NT2/D1 (cell line): Measurements from ENCODE around the gene DQX1.
A peak's percentile ranks its signal among the peaks of the same experiment; 100 is the strongest.
"Not testable (repeated sequence)": the region's sequence is repeated elsewhere in the genome, so short reads cannot be mapped to it uniquely, and the experiment has no call there.

Experiments
- DNase-seq: peaks from one replicate; pipeline ENCODE4 v3.0.0-alpha.2; 2011; ENCODE audit warnings: low read depth, low spot score
- H3K27me3 ChIP-seq: 2 replicates; pipeline ENCODE4 v1.6.0; 2011; ENCODE audit warnings: mild to moderate bottlenecking; ENCODE audit not compliant: insufficient read length, insufficient read depth
- H3K36me3 ChIP-seq: 2 replicates; pipeline ENCODE4 v1.6.1; 2011; ENCODE audit warnings: mild to moderate bottlenecking, low read length, mixed read lengths; ENCODE audit not compliant: insufficient read depth, insufficient read length
- H3K4me1 ChIP-seq: 2 replicates; pipeline ENCODE4 v1.5.1; 2011; ENCODE audit not compliant: insufficient read depth, insufficient read length
- H3K4me3 ChIP-seq: 2 replicates; pipeline ENCODE4 v1.5.1; 2011; ENCODE audit warnings: low read depth; ENCODE audit not compliant: insufficient read length
- H3K9ac ChIP-seq: 2 replicates; pipeline ENCODE4 v1.6.0; 2011; ENCODE audit warnings: low read depth; ENCODE audit not compliant: insufficient read length
- H3K9me3 ChIP-seq: 2 replicates; pipeline ENCODE4 v1.5.1; 2011; ENCODE audit warnings: mild to moderate bottlenecking, low read length; ENCODE audit not compliant: insufficient read depth
- SUZ12 ChIP-seq: IDR thresholded peaks from 2 replicates; pipeline ENCODE4 v1.6.1; 2011; ENCODE audit not compliant: insufficient read length, insufficient read depth; ENCODE audit errors: extremely low read depth
- YY1 ChIP-seq: IDR thresholded peaks from 2 replicates; pipeline ENCODE4 v1.6.1; 2011; ENCODE audit not compliant: insufficient read length, insufficient read depth
- ZNF274 ChIP-seq: IDR thresholded peaks from 2 replicates; pipeline ENCODE4 v1.6.1; 2011; ENCODE audit warnings: mild to moderate bottlenecking, low read depth, low read length

The DQX1 gene

DNA sequence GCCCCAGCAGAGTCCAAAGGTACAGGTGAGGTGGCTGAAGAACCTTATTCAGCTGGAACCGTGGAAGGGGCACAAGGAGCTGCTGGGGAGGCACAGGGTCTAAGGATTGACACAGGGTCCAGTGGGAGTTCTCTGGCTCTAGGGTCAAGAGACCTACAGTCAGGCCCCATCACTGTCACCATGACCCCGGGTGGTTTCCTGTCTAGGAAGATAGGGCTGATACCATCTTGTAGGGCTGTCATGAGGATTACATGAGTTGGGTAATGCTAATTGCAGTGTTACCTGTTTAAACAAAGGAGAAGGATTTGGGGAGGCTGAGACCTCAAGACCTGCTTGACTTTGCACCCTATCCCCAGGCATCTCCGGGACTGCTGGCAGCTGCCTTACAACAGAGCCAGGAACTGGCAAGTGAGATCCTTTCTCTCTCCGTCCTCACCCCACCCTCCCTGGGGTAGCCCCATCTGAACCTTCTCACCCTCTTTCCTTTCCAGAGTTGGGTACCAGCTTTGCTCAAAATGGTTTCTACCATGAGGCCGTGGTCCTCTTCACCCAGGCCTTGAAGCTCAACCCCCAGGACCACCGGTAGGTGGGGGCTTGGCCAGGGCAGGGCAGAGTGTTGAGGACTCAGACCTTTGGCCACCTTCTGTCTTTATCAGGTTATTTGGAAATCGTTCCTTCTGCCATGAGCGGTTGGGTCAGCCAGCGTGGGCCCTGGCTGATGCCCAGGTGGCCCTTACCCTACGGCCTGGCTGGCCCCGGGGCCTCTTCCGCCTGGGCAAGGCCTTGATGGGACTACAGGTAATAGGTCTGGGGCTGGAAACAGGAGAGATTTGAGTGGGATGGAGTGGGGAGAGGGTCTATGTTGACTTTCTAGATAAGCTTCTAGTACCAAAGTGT, 34.1 kb downstream of the DQX1 start:
- H3K36me3 ChIP-seq = peaks cover 49% of the 10 kb centered on the region
- H3K9ac ChIP-seq = no peak overlapping the region
- TF ChIP-seq SUZ12 = no peak
- no peak for TF ChIP-seq YY1
- TF ChIP-seq ZNF274 = no peak
- peaks cover 17% of the 10 kb centered on the region for H3K27me3 ChIP-seq
- no peaks in the 10 kb centered on the region for H3K9me3 ChIP-seq
- DNase-seq = no peak
- H3K4me3 ChIP-seq = no peak overlapping the region
- no peaks in the 10 kb centered on the region for H3K4me1 ChIP-seq

- DNase-seq = no peak
- Histone ChIP-seq H3K9me3 (no peaks in the 10 kb centered on the region), H3K36me3 (peaks cover 52% of the 10 kb centered on the region), H3K9ac (no peak overlapping the region), H3K4me3 (no peak overlapping the region), H3K4me1 (no peaks in the 10 kb centered on the region), H3K27me3 (no peaks in the 10 kb centered on the region)
- TF ChIP-seq SUZ12 (no peak), ZNF274 (no peak), YY1 (no peak)
These were observed 36.1 kb downstream of the DQX1 start for GRCh38 chr2:74489906-74490305.

DNA sequence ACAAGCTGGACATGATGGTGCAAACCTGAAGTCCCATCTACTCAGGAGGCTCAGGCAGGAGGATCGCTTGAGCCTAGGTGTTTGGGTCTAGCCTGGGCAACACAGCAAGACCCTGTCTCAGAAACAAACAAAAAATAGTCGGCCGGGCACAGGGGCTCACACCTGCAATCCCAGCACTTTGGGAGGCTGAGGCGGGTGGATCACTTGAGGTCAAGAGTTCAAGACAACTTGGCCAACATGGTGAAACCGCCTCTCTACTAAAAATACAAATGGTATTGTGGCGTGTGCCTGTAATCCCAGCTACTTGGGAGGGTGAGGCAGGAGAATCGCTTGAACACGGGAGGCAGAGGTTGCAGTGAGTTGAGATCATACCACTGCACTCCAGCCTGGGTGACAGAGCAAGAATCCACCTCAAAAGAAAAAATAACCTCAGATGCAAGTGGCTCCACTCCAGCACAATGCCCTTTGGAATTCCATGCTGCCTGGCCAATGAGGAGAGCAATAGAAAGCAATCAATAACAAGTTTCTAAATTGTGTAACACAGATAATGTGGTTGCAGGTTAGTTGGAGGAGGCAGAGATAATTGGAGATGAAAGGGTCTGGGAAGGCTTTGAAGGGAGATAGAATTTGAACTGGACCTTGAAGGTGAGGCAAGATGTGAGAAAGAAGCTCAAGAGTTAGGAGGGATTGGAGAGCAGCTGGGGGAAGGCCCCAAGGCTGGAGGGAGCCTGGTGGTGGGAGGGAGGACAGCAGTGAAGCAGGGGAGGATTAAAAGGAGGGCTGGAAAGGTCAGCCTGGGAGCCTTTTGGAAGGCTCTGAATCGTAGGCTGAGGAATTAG, 37.2 kb downstream of the DQX1 start:
- no peak overlapping the region for H3K9ac ChIP-seq
- no peaks in the 10 kb centered on the region for H3K4me1 ChIP-seq
- DNase-seq = no peak
- H3K36me3 ChIP-seq = peaks cover 45% of the 10 kb centered on the region
- no peaks in the 10 kb centered on the region for H3K9me3 ChIP-seq
- no peak overlapping the region for H3K4me3 ChIP-seq
- no peaks in the 10 kb centered on the region for H3K27me3 ChIP-seq
- TF ChIP-seq YY1 = no peak
- TF ChIP-seq ZNF274 = no peak
- TF ChIP-seq SUZ12 = no peak

DNA sequence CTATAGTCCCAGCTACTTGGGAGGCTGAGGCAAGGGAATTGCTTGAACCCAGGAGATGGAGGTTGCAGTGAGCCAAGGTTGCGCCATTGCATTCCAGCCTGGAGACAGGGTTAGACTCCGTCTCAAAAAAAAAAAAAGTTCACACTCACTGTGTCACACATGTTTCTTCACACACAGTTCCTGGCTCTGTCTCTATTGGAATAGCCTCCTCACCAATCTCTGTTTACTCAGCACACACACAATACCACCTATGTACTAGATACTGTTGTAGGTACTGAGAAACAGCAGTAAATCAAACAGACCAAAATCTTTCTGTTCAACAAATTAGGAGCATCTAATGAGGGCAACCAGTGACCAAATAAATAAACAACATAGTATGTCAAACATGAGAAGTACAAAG, 39.9 kb downstream of the DQX1 start:
- TF ChIP-seq YY1 = no peak
- TF ChIP-seq SUZ12 = no peak
- no peak for TF ChIP-seq ZNF274
- Histone ChIP-seq H3K9ac (no peak overlapping the region), H3K9me3 (no peaks in the 10 kb centered on the region), H3K27me3 (no peaks in the 10 kb centered on the region), H3K4me1 (peaks cover 3% of the 10 kb centered on the region), H3K4me3 (no peak overlapping the region), H3K36me3 (peaks cover 24% of the 10 kb centered on the region)
- DNase-seq = no peak

- H3K9me3 ChIP-seq, H3K27me3 ChIP-seq, DNase-seq, H3K4me1 ChIP-seq: not testable (repeated sequence)
- peak overlapping the region; percentile 75 for H3K4me3 ChIP-seq
- peaks cover 31% of the 10 kb centered on the region for H3K36me3 ChIP-seq
- peak overlapping the region; percentile 85 for H3K9ac ChIP-seq
These were observed 42.3 kb downstream of the DQX1 start for GRCh38 chr2:74483675-74484164.

DNA sequence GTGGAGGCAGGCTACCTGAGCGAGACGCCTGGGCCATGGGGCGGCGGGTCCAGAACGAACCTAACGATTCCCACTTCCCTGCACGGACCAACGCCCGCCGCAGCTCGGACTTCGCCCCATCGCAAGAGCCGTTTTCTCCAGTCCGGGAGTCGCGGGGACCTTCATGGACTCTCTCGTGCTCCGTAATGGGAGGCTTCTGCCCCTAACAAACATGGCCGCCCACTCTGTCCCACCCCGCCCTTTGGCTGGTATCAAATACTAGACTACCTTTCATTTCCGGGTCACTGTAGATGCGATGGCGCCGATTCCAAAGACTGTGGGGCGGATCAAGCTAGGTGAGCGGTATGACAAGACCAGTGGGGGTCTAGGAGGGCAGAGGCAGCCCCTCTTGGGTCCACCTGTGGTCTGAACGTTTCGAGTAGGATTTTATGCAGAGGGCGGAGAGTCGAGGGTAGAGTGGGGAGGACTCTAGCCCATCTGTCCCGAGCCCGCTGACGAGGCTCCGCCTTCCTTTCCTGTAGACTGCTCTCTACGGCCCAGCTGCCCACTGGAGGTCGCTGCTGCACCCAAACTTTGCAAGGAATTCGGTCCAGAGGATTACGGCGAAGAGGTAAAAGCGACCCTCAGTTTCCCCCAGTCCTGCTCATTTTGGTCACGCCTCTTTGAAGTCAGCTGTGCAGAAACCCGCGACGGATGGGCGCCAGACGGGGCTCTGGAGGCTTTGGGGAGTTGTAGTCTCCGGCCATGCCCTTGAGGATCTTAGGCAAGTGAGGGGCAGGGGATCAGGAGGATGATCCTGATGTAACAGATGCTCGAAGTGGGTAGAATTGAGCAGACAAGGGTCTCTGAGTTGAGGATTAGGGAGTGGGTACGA, 43.0 kb downstream of the DQX1 start, which contains the start of the genes CCDC142 and TTC31:
TSS of gene CCDC142 (minus strand) at position 198 of the 874 bp plus-strand sequence. CDS start at position 37, 161 bp downstream.
TSS of gene TTC31 (plus strand) at position 281 of the 874 bp plus-strand sequence. CDS start at position 296, 15 bp downstream.
- Histone ChIP-seq H3K36me3 (peaks cover 33% of the 10 kb centered on the region), H3K9ac (peak within 1 kb of the TSS; percentile 85), H3K27me3 (no peaks in the 10 kb centered on the region), H3K4me3 (peak within 1 kb of the TSS; percentile 75), H3K4me1 (peaks cover 3% of the 10 kb centered on the region), H3K9me3 (no peaks in the 10 kb centered on the region)
- TF ChIP-seq SUZ12 = no peak
- TF ChIP-seq YY1 = peak; percentile 98
- peak; percentile 93 for DNase-seq
